Prostate gland (tissue), 2 donors: ENCODE measurements around the gene JMJD8. TPM values are rescaled to one million over a fixed set of nuclear protein-coding genes. Genes with fewer than 3 reads are reported as not detected.

Experiments
- DNase-seq: peaks from one replicate; pipeline ENCODE4 v3.0.0-alpha.2; 2019; ENCODE audit warnings: low spot score
- H3K27ac ChIP-seq, 2 donors: fragments of 200-600 bp; sonication (generic); 2 replicates each; pipeline ENCODE4 v1.5.1; 2017 to 2019
- H3K27me3 ChIP-seq: fragments of 200-600 bp; sonication (generic); replicated peaks from 2 replicates; pipeline ENCODE4 v1.5.1; 2019; ENCODE audit not compliant: insufficient read depth
- H3K36me3 ChIP-seq, 2 donors: fragments of 200-600 bp; sonication (generic); 1 replicate in 1 of 2; 2 replicates in 1 of 2; pipeline versions ENCODE4 v1.5.1 to v1.8.1; 2017 to 2019
- H3K4me1 ChIP-seq: fragments of 200-600 bp; sonication (generic); replicated peaks from 2 replicates; pipeline ENCODE4 v1.5.1; 2019
- H3K4me3 ChIP-seq, 2 donors: fragments of 200-600 bp; sonication (generic); 2 replicates each; pipeline ENCODE4 v1.5.1; 2017 to 2019
- H3K9me3 ChIP-seq: fragments of 200-600 bp; sonication (generic); 2 replicates; pipeline ENCODE4 v1.5.1; 2017
- CTCF ChIP-seq, 4 experiments: fragments of 200-600 bp in 2 of 4; fragments of 450-650 bp in 2 of 4; sonication (generic) in 2 of 4; IDR thresholded peaks; 1 replicate in 3 of 4; 2 replicates in 1 of 4; pipeline ENCODE4 v1.5.1; 2016 to 2019; ENCODE audit warnings: antibody characterized with exemption in 4 of 4, mild to moderate bottlenecking in 2 of 4, moderate library complexity in 2 of 4
- POLR2A ChIP-seq: fragments of 450-650 bp; IDR thresholded peaks from one replicate; pipeline ENCODE4 v1.6.1; 2016; ENCODE audit warnings: antibody characterized with exemption, mild to moderate bottlenecking
- POLR2AphosphoS5 ChIP-seq: sonication (generic); formaldehyde crosslinking; IDR thresholded peaks from one replicate; pipeline ENCODE4 v1.6.1; 2017; ENCODE audit warnings: antibody characterized with exemption
- WGBS: methylation state at CpG from one replicate; pipeline ENCODE4 v1.1.5; 2018; 5-methylcytosine and 5-hydroxymethylcytosine counted together
- intact Hi-C: fragments of 100-400 bp; cut with DNase I; formaldehyde crosslinking; loops from one replicate; pipeline ENCODE4 v1.14.2; 2022
- total RNA-seq, 2 donors: library from RNA; depleted of rRNA; stranded (reverse); fragments of >200 nt; gene quantifications; one replicate each; pipeline ENCODE4 v1.1.0, GENCODE V29; 2016

The JMJD8 gene
- 100 to 1,000 TPM; 121 to 132 TPM for total RNA-seq

DNA sequence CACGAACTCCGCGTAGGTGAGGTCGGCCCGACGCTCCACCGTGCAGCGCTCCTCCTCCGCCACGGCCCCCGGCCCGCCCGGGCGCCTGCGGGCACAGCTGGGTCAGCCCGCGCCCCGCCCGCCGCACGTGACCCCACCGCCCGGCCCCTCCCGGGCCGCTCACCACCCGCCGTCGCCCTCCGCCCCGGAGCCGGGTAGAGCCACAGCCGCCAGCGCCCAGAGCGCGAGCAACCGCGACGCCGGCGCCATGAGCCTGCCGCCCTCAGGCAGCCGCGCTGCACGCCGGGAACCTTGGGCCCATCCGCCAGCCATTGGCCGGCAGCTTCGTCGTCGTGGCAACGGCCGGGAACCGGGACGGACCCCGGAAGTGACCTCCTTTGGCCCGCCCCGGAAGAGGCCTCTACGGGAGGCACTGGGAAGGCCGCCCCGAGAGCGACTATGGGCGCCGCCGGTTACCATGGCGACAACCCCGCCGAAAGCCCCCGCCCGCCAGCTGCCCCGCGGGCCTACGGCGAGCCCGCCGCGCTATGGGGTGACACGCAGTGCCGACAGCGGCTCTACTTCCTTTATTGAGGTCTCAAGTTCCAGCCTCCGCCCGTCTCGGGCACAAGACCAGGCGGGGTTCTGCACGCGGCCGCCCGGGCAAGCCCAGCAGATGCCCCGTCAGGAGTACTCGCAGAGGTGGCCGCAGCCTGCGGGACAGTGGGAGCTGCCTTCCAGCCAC is at the start of gene JMJD8:
JMJD8 (minus strand) TSS at position 264 of the 724 bp plus-strand sequence; CDS start at position 249, 15 bp downstream.
- peak in 2 of 4 experiments; percentile 23 to 26 for TF ChIP-seq CTCF (IDR thresholded peaks at IDR 0.05)
- peak; percentile 98 for TF ChIP-seq POLR2AphosphoS5
- TF ChIP-seq POLR2A, result peak; percentile 39
- WGBS, result 1% methylated on average over 44 of the region's 91 CpGs
- Histone ChIP-seq H3K36me3 (peaks cover 7 to 10% of the 10 kb centered on the region in 2 donors), H3K4me1 (peaks cover 25% of the 10 kb centered on the region), H3K9me3 (no peaks in the 10 kb centered on the region), H3K27me3 (no peaks in the 10 kb centered on the region), H3K27ac (peak within 1 kb of the TSS; percentile 74 to 76), H3K4me3 (peak within 1 kb of the TSS; percentile 52 to 77)
- DNase-seq, result peak; percentile 96
- intact Hi-C loops, result no loop called here

DNA sequence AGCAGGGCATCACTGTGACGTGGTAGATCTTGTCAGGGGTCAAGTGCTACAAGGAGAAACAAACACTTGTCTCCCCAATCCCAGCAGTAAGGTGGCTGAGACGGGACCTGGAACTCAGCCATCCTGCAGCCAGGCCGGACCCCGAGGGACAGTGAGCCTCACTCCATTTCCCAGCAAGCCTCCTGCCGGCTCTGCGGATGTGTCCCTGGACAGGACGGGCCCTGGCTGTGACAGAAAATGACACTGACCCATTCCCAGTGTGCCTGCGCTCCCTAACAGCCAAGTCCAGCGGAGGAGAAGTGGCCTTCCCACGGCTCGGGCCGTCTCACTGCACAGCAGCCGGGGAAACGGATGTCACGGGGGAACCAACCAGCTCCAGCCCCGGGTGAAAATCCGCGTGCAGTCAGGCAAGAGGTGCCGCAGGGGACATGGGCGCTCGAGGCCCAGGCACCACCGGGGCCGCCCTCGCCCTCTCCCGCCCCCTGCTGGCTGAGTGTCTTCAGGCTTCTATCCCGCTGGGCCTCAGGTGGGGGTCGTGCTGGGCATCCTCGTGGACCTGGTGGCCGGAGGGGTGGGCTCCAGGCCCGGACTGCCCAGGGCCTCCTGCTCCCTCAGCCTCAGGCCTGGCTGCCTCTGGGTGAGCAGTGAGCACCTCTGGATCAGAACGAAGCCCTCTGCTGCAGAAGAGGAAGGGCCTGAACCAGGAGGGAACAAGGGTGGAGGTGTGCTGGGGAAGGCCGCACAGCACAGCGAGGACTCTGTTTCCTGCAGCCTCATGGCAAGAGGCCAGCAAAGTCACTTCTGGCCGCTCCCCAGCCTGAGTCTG is 49.5 kb upstream of the JMJD8 start:
- no peaks in the 10 kb centered on the region for H3K9me3 ChIP-seq
- peaks cover 0 to 14% of the 10 kb centered on the region in 2 donors for H3K36me3 ChIP-seq
- no peaks in the 10 kb centered on the region for H3K27me3 ChIP-seq
- H3K4me1 ChIP-seq, result peaks cover 2% of the 10 kb centered on the region
- H3K27ac ChIP-seq, result no peak overlapping the region
- TF ChIP-seq POLR2A (no peak), CTCF (IDR thresholded peaks at IDR 0.05) (peak in 1 of 4 experiments; percentile 13)
- no peak overlapping the region for H3K4me3 ChIP-seq
- intact Hi-C loops, result no loop called here
- 82% methylated on average over 34 of the region's 34 CpGs for WGBS
- no peak for DNase-seq

GRCh38 chr16:732936-733335 is 48.8 kb upstream of the JMJD8 start:
- no peak overlapping the region for H3K4me3 ChIP-seq
- WGBS, result 86% methylated on average over 13 of the region's 13 CpGs
- no peak overlapping the region for H3K27ac ChIP-seq
- H3K4me1 ChIP-seq, result peaks cover 8% of the 10 kb centered on the region
- no peaks in the 10 kb centered on the region for H3K9me3 ChIP-seq
- no peak for DNase-seq
- intact Hi-C loops, result no loop called here
- TF ChIP-seq CTCF (IDR thresholded peaks at IDR 0.05) (no peak), POLR2AphosphoS5 (no peak), POLR2A (no peak)
- peaks cover 0 to 14% of the 10 kb centered on the region in 2 donors for H3K36me3 ChIP-seq
- no peaks in the 10 kb centered on the region for H3K27me3 ChIP-seq

DNA sequence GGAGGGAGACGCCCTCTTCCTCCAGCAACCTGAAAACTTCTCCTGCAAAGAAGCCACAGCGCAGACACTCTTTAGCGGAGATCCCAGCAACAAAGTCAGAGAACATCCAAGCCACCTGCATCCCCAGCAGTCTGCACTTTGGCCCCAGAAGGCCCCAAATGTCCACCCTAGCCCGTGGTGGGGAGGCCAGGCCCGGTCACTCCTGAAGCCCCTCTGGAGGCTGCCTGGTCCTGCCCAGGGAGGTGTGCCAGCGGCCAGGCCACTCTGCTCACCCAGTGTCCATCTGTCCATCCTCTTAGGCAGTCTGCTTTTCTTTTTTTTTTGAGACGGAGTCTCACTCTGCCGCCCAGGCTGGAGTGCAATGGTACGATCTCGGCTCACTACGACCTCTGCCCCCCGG is 48.2 kb upstream of the JMJD8 start:
- Histone ChIP-seq H3K4me3 (no peak overlapping the region), H3K36me3 (peaks cover 0 to 14% of the 10 kb centered on the region in 2 donors), H3K27me3 (no peaks in the 10 kb centered on the region), H3K27ac (no peak overlapping the region), H3K4me1 (peaks cover 14% of the 10 kb centered on the region), H3K9me3 (no peaks in the 10 kb centered on the region)
- DNase-seq, result no peak
- TF ChIP-seq CTCF (IDR thresholded peaks at IDR 0.05) (no peak), POLR2A (no peak), POLR2AphosphoS5 (no peak)
- intact Hi-C loops, result no loop called here
- WGBS, result 94% methylated on average over 12 of the region's 12 CpGs
